HepG2 (cell line): ENCODE results near the gene LHFPL2.

ENCODE experiments used
- BORCS8-MEF2B ChIP-seq: sonication (generic); formaldehyde crosslinking; IDR thresholded peaks from 2 replicates; pipeline ENCODE4 v1.8.0; 2022; ENCODE audit warnings: mild to moderate bottlenecking, missing genetic modification reagents
- CTCF ChIP-seq: sonication (generic); formaldehyde crosslinking; IDR thresholded peaks from 2 replicates; pipeline ENCODE4 v1.5.0; 2020; ENCODE audit warnings: mild to moderate bottlenecking, missing genetic modification reagents, moderate library complexity
- FOXP4 ChIP-seq: sonication (generic); formaldehyde crosslinking; IDR thresholded peaks from 2 replicates; pipeline ENCODE4 v1.4.0; 2020; ENCODE audit warnings: missing genetic modification reagents
- HNF4G ChIP-seq, 2 experiments: sonication (generic) in 1 of 2; formaldehyde crosslinking in 1 of 2; IDR thresholded peaks; 2 replicates each; pipeline versions ENCODE4 v1.4.0 to v1.6.1; 2011 to 2020; ENCODE audit warnings: borderline replicate concordance in 2 of 2, low read depth in 2 of 2, mild to moderate bottlenecking in 2 of 2, low read length in 1 of 2, missing genetic modification reagents in 1 of 2, moderate library complexity in 1 of 2
- IRX3 ChIP-seq: sonication (generic); formaldehyde crosslinking; IDR thresholded peaks from 2 replicates; pipeline ENCODE4 v1.8.1; 2023; ENCODE audit warnings: mild to moderate bottlenecking, low read depth, missing genetic modification reagents, borderline replicate concordance
- MYC ChIP-seq: sonication (generic); formaldehyde crosslinking; IDR thresholded peaks from 2 replicates; pipeline ENCODE4 v1.9.0; 2021; ENCODE audit warnings: missing genetic modification reagents, borderline replicate concordance
- NCOA2 ChIP-seq: sonication (generic); formaldehyde crosslinking; IDR thresholded peaks from 2 replicates; pipeline ENCODE4 v1.8.0; 2022; ENCODE audit warnings: inconsistent platforms
- PCBP2 ChIP-seq: fragments of 200-400 bp; formaldehyde crosslinking; optimal IDR thresholded peaks from 2 replicates; pipeline ENCODE3; 2018; ENCODE audit warnings: low read length, low read depth; ENCODE audit not compliant: poor library complexity, severe bottlenecking
- POLR2A ChIP-seq, 2 experiments: IDR thresholded peaks; 2 replicates each; pipeline ENCODE4 v1.6.1; 2011; ENCODE audit warnings: low read depth in 2 of 2, low read length in 2 of 2, mild to moderate bottlenecking in 1 of 2, moderate library complexity in 1 of 2; ENCODE audit not compliant: insufficient read depth in 1 of 2
- REST ChIP-seq, 2 experiments: IDR thresholded peaks; 2 replicates each; pipeline ENCODE4 v1.6.1; 2011 to 2012; ENCODE audit warnings: low read length in 2 of 2, borderline replicate concordance in 1 of 2, low read depth in 1 of 2, mild to moderate bottlenecking in 1 of 2, moderate library complexity in 1 of 2
- THAP7 ChIP-seq: sonication (generic); formaldehyde crosslinking; IDR thresholded peaks from 2 replicates; pipeline ENCODE4 v1.8.1; 2023; ENCODE audit warnings: mild to moderate bottlenecking, missing genetic modification reagents
- ZNF720 ChIP-seq: sonication (generic); formaldehyde crosslinking; IDR thresholded peaks from 2 replicates; pipeline ENCODE4 v1.4.0; 2020; ENCODE audit warnings: missing genetic modification reagents
- ZSCAN21 ChIP-seq: sonication (generic); formaldehyde crosslinking; IDR thresholded peaks from 2 replicates; pipeline ENCODE4 v1.8.0; 2022; ENCODE audit warnings: mild to moderate bottlenecking, missing genetic modification reagents, moderate library complexity, borderline replicate concordance

- TF ChIP-seq CTCF (CRISPR knock-in tag), result no peak
- TF ChIP-seq REST (IDR thresholded peaks at IDR 0.05; ENCODE audit: borderline replicate concordance in 1 of 2, low read depth in 1 of 2, low read length in 2 of 2), result no peak
- TF ChIP-seq THAP7 (CRISPR knock-in tag), result no peak
- TF ChIP-seq BORCS8-MEF2B (CRISPR knock-in tag), result no peak
- TF ChIP-seq FOXP4 (CRISPR knock-in tag), result no peak
- TF ChIP-seq ZSCAN21, result no peak
- TF ChIP-seq POLR2A (IDR thresholded peaks at IDR 0.05; ENCODE audit: insufficient read depth in 1 of 2, low read depth in 2 of 2, low read length in 2 of 2), result no peak
- TF ChIP-seq PCBP2, result no peak
- no peak for TF ChIP-seq ZNF720 (CRISPR knock-in tag)
- TF ChIP-seq HNF4G (IDR thresholded peaks at IDR 0.05; ENCODE audit: borderline replicate concordance, low read depth, low read length), result no peak
- TF ChIP-seq HNF4G (CRISPR knock-in tag; IDR thresholded peaks at IDR 0.05; ENCODE audit: borderline replicate concordance, low read depth), result no peak
- no peak for TF ChIP-seq MYC (CRISPR knock-in tag)
- no peak for TF ChIP-seq NCOA2
- TF ChIP-seq IRX3, result no peak
These were observed 110.2 kb downstream of the LHFPL2 start for GRCh38 chr5:78538240-78538850.
